Neutrophil (primary cell): ENCODE measurements around the gene HAGH.
"Not testable (repeated sequence)": the region's sequence is repeated elsewhere in the genome, so short reads cannot be mapped to it uniquely, and the experiment has no call there.

Source experiments
- H3K27ac ChIP-seq: fragments of 200-600 bp; sonication (generic); 2 replicates; pipeline ENCODE4 v1.5.1; 2016; ENCODE audit warnings: mild to moderate bottlenecking, moderate library complexity
- H3K27me3 ChIP-seq: fragments of 200-600 bp; sonication (generic); 2 replicates; pipeline ENCODE4 v1.6.0; 2016; ENCODE audit warnings: mild to moderate bottlenecking
- H3K36me3 ChIP-seq: fragments of 200-600 bp; sonication (generic); 2 replicates; pipeline ENCODE4 v1.5.1; 2017
- H3K4me1 ChIP-seq, 2 experiments: fragments of 200-600 bp in 1 of 2; sonication (generic) in 1 of 2; 1 replicate in 1 of 2; 2 replicates in 1 of 2; pipeline versions ENCODE4 v1.5.1 to v1.6.1; 2013 to 2016; ENCODE audit warnings: low read depth in 1 of 2, low read length in 1 of 2, mild to moderate bottlenecking in 1 of 2, moderate library complexity in 1 of 2; ENCODE audit not compliant: control insufficient read depth in 1 of 2, insufficient read depth in 1 of 2
- H3K4me3 ChIP-seq, 2 experiments: fragments of 200-600 bp in 1 of 2; sonication (generic) in 1 of 2; 1 replicate in 1 of 2; 2 replicates in 1 of 2; pipeline ENCODE4 v1.5.1; 2013 to 2016; ENCODE audit warnings: low read depth in 1 of 2, low read length in 1 of 2, mild to moderate bottlenecking in 1 of 2, moderate library complexity in 1 of 2
- H3K9me3 ChIP-seq: fragments of 200-600 bp; sonication (generic); 2 replicates; pipeline ENCODE4 v1.5.1; 2016
- TF ChIP-seq, protein P1 (sequence below): fragments of 200-600 bp; sonication (generic); IDR thresholded peaks from 2 replicates; pipeline ENCODE4 v1.5.1; 2016; ENCODE audit warnings: antibody characterized with exemption

HAGH gene

DNA sequence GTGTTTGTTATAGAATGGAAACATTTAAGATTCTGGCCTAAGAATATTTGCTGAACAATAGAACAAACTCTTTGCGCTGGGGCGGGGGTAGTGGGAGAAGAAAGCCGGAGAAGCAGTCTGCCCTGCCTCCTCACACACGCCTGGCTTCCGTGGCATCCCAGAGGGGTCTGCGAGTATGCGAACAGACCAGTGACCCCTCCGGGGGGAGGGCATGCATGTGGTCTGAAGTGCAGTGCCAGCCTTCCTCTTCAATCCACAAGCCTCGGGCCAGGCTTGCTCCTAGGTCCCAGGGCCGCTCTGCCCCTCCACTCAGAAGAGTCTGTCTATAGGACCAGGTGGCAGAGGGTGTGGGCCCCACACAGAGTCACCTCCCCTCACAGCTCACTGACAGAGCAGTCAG is 19.0 kb downstream of the HAGH start:
- Histone ChIP-seq H3K27me3 (no peaks in the 10 kb centered on the region), H3K4me3 (no peak overlapping the region), H3K36me3 (peaks cover 47% of the 10 kb centered on the region), H3K27ac (no peak overlapping the region), H3K4me1 (no peaks in the 10 kb centered on the region), H3K9me3 (no peaks in the 10 kb centered on the region)
- TF ChIP-seq, protein P1, sequence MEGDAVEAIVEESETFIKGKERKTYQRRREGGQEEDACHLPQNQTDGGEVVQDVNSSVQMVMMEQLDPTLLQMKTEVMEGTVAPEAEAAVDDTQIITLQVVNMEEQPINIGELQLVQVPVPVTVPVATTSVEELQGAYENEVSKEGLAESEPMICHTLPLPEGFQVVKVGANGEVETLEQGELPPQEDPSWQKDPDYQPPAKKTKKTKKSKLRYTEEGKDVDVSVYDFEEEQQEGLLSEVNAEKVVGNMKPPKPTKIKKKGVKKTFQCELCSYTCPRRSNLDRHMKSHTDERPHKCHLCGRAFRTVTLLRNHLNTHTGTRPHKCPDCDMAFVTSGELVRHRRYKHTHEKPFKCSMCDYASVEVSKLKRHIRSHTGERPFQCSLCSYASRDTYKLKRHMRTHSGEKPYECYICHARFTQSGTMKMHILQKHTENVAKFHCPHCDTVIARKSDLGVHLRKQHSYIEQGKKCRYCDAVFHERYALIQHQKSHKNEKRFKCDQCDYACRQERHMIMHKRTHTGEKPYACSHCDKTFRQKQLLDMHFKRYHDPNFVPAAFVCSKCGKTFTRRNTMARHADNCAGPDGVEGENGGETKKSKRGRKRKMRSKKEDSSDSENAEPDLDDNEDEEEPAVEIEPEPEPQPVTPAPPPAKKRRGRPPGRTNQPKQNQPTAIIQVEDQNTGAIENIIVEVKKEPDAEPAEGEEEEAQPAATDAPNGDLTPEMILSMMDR = no peak

DNA sequence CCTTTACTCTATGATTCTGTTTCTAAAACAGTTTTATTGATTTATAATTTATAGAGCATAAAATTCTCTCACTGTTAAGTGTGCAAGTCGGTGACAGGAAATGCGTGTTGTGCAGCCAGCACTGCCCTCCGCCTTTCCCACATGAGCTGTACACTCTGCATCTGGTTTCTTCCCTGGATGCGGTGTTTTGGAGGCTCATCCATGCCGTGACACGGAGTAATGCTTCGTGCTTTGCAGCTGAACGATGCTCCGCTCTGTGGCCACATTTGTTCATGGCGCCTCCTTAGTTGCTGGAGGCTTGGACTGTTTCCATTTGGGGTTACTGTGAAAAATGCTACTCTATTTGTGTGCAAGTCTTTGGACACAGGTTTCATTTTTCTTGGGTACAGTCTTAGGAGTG is 25.9 kb downstream of the HAGH start:
- no peaks in the 10 kb centered on the region for H3K4me1 ChIP-seq
- H3K36me3 ChIP-seq = peaks cover 5% of the 10 kb centered on the region
- H3K9me3 ChIP-seq = no peaks in the 10 kb centered on the region
- no peaks in the 10 kb centered on the region for H3K27me3 ChIP-seq
- H3K27ac ChIP-seq = no peak overlapping the region
- TF ChIP-seq, protein P1 = no peak
- no peak overlapping the region for H3K4me3 ChIP-seq

DNA sequence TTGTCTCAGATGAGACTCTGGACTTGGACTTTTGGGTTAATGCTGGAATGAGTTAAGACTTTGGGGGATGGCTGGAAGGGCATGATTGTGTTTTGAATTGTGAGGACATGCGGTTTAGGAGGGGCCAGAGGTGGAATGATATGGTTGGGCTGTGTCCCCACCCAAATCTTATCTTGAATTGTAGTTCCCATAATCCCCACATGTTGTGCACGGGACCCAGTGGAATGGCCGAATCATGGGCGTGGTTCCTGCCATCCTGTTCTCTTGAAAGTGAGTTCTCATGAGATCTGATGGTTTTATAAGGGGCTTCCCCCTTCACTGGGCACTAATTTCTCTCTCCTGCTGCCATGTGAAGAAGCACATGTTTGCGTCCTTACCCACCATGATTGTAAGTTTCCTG is 27.4 kb downstream of the HAGH start:
- H3K9me3 ChIP-seq, H3K4me1 ChIP-seq, H3K27me3 ChIP-seq, H3K27ac ChIP-seq, H3K4me3 ChIP-seq, H3K36me3 ChIP-seq: not testable (repeated sequence)

DNA sequence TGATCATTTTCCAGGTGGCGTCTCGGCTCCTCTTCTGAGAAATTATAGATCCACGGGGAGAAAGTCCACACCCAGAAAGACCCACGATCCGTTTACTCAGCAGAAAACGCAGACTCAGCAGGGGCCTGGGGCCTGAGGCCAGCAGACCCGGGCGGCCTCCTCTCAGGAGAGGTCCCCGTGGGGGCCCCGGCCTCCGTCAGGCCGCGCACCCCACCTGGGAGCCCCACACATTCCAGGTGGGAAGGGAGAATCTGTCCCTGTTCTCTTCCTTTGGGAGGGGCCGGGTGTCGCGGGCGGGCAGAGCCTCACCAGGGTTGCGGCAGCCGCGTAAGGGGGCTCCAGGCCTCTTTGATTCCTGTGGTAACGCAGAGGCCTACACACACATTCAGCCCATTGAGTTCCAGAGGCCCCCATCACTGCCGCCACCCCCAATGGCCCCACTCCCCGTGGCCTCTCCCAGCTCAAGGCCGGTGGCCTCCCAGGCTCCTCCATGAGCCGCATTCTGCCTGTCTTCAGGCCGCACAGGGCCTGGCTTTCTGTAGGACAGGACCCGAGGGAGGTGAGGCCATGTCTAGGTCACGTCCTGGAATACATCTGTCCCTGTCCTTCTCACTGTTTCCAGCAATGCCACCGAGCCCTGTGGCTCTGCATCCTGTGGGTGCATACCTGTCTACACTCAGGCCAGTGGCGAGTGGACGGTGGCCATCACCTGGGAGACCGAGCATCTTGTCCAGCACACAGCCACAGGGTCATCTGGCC is 31.5 kb downstream of the HAGH start:
- Histone ChIP-seq H3K27ac (no peak overlapping the region), H3K4me1 (no peaks in the 10 kb centered on the region), H3K27me3 (no peaks in the 10 kb centered on the region), H3K4me3 (no peak overlapping the region), H3K9me3 (no peaks in the 10 kb centered on the region), H3K36me3 (peaks cover 23% of the 10 kb centered on the region)
- TF ChIP-seq, protein P1 = no peak

DNA sequence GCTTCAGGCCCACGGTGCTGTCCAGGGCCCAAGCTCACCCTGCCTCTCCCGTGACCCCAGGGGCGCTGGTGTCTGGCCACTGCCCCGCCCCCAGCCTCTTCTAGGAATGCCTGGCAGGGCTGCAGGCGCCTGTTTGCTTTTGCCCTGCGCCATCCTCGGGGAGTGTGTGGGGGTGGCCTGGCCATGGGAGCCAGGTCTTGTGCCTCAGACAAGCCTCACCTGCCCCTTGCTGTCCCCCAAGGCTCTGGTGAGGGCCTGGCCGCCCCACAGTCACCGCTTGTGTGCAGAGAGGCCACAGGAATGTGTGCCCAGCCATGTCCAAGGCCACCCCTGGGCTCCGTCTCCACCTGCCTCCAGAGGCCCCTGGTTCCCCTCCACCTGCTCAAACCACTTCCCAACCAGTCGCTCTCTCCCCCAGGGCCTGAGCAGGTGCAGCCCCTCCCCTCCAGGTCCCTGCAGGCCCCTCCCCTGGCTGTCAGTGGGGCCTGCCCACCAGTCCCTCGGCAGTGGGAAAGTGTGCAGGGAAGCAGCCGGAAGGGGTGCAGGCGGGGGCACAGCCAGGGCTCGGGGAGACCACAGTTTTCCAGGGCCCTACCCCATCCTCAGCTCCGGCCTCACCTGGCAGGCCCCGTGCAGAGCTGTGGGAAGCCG is 32.3 kb downstream of the HAGH start:
- Histone ChIP-seq H3K9me3 (no peaks in the 10 kb centered on the region), H3K4me3 (no peak overlapping the region), H3K27ac (no peak overlapping the region), H3K4me1 (no peaks in the 10 kb centered on the region), H3K27me3 (no peaks in the 10 kb centered on the region), H3K36me3 (peaks cover 28% of the 10 kb centered on the region)
- TF ChIP-seq, protein P1 = no peak

DNA sequence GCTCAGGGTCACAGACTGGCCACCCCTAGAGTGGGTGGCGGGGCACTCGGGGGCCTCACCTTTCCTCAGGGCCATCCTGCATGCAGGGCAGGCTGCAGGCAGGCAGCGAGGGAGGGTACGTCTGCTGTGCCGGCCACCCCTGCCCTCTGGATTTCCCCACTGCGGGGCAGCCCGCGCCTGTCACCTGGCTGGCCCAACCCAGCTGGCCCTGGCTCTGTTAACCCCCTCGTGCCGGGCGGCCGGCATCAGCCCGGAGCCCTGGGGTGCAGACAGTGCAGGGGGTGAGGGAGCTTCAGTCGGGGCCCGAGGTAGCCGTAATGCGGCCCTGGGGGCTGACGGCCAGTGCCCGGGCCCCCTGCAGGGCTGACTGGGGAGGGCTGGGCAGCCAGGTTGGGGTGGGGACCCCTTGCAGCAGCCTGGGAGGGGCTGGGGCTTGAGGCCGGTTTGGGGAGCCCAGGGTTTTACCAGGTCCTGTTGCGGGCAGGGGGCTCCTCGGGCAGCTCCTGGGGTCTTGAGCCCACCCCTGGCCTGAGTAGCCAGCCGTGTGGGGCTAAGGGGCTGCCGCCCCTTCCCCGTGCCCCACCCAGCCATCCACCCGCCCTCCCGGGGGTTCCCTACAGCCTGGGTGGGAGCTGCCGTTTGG is 32.9 kb downstream of the HAGH start, which contains the start of gene IGFALS:
TSS of gene IGFALS (minus strand) at position 128 of the 643 bp plus-strand sequence. CDS start at position 75, 53 bp downstream.
- Histone ChIP-seq H3K27me3 (no peaks in the 10 kb centered on the region), H3K36me3 (peaks cover 35% of the 10 kb centered on the region), H3K27ac (no peak within 1 kb of the TSS), H3K4me1 (no peaks in the 10 kb centered on the region), H3K9me3 (no peaks in the 10 kb centered on the region), H3K4me3 (no peak within 1 kb of the TSS)
- TF ChIP-seq, protein P1 = no peak
